Activated CD8-positive, alpha-beta T cell treated with anti-CD3 and anti-CD28 coated beads, Interleukin-2, amount 10 ng/mL, durations not matched to agents 7 days and 5 days (primary cell): ENCODE results near the gene DBET. TPM values are rescaled to one million over a fixed set of nuclear protein-coding genes. Genes with fewer than 3 reads are reported as not detected.
"Not testable (repeated sequence)": the region's sequence is repeated elsewhere in the genome, so short reads cannot be mapped to it uniquely, and the experiment has no call there.

Experiments
- ATAC-seq: fragments of 150-1000 bp; cut with Tn5 transposase; one replicate; pipeline ENCODE4 v1.10.0; 2021; ENCODE audit warnings: moderate library complexity
- CTCF ChIA-PET: fragments of 350-600 bp; sonication (Branson Sonifier 250); formaldehyde crosslinking; loops from one replicate; lab custom pipeline; 2021; ENCODE audit warnings: antibody characterized with exemption; lab: Charles Lee
- POLR2A ChIA-PET: fragments of 350-600 bp; sonication (Branson Sonifier 250); formaldehyde crosslinking; loops from one replicate; lab custom pipeline; 2021; ENCODE audit warnings: antibody characterized with exemption; lab: Charles Lee
- DNase-seq: peaks from one replicate; pipeline ENCODE4 v3.0.0-alpha.2; 2020
- H3K27ac Mint-ChIP-seq: one replicate; pipeline ENCODE4 v1.8.0; 2021; ENCODE audit warnings: mild to moderate bottlenecking, mixed read lengths
- H3K27me3 Mint-ChIP-seq: one replicate; pipeline ENCODE4 v1.8.0; 2021; ENCODE audit warnings: low read depth, mixed read lengths
- H3K36me3 Mint-ChIP-seq: one replicate; pipeline ENCODE4 v1.8.0; 2021; ENCODE audit warnings: low read depth, mixed read lengths
- H3K4me1 Mint-ChIP-seq: one replicate; pipeline ENCODE4 v1.8.0; 2021; ENCODE audit warnings: low read depth, mixed read lengths
- H3K4me3 Mint-ChIP-seq: one replicate; pipeline ENCODE4 v1.8.0; 2021; ENCODE audit warnings: mild to moderate bottlenecking, mixed read lengths
- H3K9me3 Mint-ChIP-seq: one replicate; pipeline ENCODE4 v1.8.0; 2022; ENCODE audit warnings: mixed read lengths; ENCODE audit not compliant: insufficient read depth
- total RNA-seq, 2 experiments: library from RNA; stranded (reverse); gene quantifications; one replicate each; pipeline ENCODE4 v1.2.3, GENCODE V29; 2021

DBET gene
- total RNA-seq, 2 experiments from 2014 or later = not detected

- H3K9me3 Mint-ChIP-seq, H3K36me3 Mint-ChIP-seq, ATAC-seq, H3K27ac Mint-ChIP-seq, POLR2A ChIA-PET, H3K4me1 Mint-ChIP-seq, H3K27me3 Mint-ChIP-seq, H3K4me3 Mint-ChIP-seq, DNase-seq, CTCF ChIA-PET: not testable (repeated sequence)
Measured at GRCh38 chr4:190112879-190113278, 48.6 kb downstream of the DBET start.

GRCh38 chr4:190114991-190115390, 50.7 kb downstream of the DBET start:
- H3K27ac Mint-ChIP-seq, H3K36me3 Mint-ChIP-seq, H3K27me3 Mint-ChIP-seq, H3K9me3 Mint-ChIP-seq, H3K4me1 Mint-ChIP-seq, DNase-seq, ATAC-seq, H3K4me3 Mint-ChIP-seq, CTCF ChIA-PET, POLR2A ChIA-PET: not testable (repeated sequence)

Other genes with a start within 250 kb of the DBET start
- 10 to 100 TPM; 55.3 to 57.8 TPM for gene FRG1, start 123.6 kb upstream of the DBET start, total RNA-seq
- gene FRG2, start 37.2 kb upstream of the DBET start, total RNA-seq = not detected
- gene DUX4, start 109.3 kb downstream of the DBET start, total RNA-seq = not detected